GM18502 (cell line): ENCODE measurements around the gene ENO2.

Experiments
- ATAC-seq: cut with Tn5 transposase; IDR thresholded peaks from one replicate; pipeline ENCODE4 v1.9.1; 2021; ENCODE audit warnings: mild to moderate bottlenecking; ENCODE audit not compliant: unreplicated experiment, poor library complexity

Gene ENO2

DNA sequence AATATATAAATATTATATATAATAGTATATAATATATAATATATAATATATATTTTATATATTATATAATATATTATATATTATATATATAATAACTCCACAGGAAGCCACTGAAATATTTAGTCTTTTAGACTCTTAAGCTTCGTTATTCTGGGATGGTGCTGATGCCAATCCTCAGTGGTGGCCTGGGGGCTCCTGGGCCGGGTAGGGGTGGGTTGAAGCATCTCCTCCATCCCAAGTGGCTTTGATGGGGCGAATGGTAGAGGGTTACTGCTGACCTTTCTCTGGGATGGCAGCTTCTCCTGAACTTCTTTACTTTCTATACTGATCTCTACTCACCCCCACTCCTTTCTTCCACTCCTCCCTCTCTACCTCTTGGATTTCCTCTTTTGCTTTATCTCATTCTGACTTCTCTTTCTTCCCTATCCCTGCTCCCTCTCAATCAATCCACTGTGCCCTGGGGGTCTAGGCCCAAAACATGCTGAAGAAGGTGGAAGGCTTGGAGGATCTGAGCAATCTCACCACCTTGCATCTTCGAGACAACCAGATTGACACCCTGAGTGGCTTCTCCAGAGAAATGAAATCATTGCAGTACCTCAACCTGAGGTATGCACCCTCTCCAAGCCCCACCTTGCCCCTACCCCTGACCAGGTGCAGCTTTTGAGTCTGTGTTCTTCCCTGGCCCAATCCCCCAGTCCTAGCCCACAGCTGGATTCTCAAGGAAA, 4.8 kb upstream of the ENO2 start:
- no peak for ATAC-seq

DNA sequence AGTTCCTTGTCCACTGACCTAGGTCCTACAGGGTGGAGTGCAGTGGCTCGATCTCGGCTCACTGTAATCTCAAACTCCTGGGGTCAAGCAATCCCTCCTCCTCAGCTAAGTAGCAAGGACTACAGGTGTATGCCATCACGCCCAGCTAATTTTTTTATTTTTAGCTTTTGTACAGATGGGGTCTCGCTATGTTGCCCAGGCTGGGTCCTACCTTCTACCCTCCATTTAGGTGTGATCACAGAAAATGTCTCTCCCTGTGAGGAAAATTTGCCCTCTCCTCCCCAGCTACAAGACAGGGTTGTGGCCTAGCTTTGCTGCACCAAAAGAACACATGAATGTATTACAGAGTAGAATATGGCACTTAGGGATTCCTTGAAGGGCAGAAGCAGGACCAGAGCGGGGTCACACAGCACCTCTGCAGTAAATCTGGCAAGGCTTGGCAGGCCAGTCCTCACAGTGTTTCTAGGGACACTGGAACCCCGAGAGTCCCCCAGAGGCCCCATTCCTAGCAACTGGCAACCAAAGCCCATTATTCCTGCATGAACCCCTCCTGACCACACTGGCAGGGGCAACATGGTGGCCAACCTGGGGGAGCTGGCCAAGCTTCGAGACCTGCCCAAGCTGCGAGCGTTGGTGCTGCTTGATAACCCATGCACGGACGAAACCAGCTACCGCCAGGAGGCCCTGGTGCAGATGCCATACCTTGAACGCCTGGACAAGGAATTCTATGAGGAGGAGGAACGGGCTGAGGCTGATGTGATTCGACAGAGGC, 2.0 kb upstream of the ENO2 start:
- ATAC-seq, result no peak

DNA sequence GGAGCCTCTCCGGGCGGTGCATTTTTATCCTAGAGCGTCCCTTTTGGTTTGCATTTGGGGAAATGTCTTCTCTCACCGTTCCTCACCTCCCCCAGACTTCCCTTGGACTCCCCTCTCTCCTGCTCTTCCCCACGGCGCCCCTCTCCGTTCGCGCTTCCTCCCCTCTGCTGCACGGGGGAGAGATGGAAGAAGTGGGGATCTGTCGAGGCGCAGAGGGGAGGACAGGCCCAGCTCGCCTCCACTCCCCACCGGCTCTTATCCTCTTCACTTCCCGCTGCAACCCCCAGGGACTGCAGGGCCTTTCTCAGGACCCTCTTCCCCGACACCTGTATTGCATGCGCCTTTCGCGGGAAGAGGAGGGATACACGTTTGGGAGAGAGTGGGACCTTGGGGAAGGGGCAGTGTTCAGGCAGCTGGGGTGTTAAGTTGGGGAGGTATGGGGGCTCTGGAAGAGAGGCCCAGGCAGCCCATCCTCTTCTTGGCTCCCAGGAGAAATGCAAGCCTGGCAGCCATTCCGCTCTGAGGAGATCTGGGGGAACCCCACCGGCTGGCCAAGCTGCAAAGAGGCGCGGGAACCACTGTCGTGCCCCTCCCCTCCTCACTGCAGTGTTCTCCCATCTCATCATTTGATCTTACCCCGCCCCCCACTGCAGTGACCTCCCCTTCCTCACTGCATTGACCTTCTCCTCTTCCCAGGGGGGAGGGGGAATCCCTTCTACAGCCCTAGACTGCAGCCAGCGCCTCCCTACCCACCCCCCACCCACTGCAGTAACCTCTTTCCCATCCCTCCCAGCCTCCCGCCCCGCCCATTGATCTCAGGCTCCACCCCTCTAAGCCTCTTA, 788 bp downstream of the ENO2 start:
- no peak for ATAC-seq

DNA sequence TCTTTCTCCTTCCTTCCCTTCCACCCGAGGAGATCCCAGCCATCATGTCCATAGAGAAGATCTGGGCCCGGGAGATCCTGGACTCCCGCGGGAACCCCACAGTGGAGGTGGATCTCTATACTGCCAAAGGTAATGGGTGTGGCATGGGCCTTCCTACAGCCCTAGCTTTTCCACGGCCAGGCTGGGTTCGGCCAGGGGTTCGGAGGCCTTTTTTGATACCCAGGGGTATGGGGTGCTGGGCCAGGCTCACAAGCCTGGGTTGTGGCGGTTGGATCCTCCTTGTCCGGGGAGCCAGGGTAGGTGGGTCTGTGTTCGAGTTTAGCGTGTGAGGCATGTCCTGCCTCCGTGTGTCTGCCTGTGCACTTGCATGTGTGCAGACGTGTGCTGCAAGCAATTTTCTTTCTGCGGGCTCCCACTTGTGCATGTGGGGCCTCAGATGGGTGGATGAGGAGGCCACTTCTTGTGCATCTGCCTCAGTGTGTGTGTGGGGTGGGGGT, 1.5 kb downstream of the ENO2 start:
- no peak for ATAC-seq

DNA sequence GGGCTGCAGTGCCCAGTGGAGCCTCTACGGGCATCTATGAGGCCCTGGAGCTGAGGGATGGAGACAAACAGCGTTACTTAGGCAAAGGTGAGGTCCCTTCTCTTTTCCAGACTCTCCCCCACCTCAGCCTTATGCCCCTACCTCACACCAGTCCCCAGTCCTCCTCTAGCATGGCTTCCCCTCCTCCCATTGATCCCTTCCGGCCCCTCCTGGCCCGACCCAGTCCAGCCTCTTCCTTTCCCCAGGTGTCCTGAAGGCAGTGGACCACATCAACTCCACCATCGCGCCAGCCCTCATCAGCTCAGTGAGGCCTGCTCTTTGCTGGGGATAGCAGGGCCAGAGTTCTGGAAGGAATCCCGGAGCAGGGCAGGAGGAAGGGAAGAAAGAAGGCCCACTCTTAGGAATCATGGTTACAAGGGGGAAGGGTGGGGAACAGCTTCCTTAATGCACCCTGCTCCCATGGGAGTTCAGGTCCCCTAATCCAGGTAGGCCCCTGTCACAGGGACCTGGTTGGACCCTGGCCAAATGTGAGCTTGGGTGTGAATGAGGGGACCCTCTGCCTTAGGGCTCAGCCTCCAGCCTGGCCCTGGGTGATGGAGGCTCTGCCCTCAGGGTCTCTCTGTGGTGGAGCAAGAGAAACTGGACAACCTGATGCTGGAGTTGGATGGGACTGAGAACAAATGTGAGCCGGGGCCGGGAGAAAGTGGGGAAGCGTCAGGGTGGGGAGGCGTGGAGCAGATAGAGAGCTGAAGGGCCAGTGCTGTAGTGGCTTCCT, 2.2 kb downstream of the ENO2 start:
- ATAC-seq, result no peak

DNA sequence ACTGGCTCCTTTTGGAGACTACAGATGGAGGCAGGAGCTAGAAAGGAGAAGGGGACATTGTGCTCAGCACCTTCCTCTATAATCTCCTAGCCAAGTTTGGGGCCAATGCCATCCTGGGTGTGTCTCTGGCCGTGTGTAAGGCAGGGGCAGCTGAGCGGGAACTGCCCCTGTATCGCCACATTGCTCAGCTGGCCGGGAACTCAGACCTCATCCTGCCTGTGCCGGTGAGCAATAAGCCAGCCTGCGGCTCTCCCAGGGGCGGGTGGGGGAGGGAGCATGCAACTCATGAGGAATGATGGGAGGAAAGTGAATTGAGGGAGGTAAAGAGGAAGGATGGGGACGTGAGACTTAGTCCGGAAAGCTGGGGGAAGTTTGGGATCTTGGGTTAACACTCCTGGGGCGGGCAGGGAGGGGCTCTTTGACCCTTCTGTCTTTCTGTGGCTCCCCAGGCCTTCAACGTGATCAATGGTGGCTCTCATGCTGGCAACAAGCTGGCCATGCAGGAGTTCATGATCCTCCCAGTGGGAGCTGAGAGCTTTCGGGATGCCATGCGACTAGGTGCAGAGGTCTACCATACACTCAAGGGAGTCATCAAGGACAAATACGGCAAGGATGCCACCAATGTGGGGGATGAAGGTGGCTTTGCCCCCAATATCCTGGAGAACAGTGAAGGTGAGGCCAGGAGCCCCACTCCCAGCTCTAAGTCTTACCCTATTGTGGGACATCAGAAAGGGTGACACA, 3.3 kb downstream of the ENO2 start:
- ATAC-seq, result no peak

DNA sequence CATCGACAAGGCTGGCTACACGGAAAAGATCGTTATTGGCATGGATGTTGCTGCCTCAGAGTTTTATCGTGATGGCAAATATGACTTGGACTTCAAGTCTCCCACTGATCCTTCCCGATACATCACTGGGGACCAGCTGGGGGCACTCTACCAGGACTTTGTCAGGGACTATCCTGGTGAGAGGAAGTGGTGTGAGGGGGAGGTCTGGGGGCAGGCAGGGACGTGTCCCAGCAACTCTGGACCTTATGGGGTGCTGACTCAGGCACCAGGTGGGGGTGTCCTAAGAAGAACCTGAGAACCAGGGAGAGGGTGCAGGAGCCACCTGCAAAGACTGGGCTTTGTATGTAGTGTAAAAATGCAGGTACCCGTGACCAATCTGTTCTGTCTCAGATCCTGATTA, 5.2 kb downstream of the ENO2 start:
- no peak for ATAC-seq

DNA sequence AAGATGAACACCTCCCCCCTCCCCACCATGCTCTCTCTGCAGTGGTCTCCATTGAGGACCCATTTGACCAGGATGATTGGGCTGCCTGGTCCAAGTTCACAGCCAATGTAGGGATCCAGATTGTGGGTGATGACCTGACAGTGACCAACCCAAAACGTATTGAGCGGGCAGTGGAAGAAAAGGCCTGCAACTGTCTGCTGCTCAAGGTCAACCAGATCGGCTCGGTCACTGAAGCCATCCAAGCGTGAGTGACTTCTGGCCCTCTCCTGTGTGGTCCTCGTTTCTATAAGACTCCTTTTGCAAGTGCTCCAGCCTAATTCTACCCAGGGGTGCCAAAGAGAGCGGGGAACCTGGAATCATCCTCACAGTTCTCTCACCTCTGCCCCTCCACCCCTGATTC, 7.2 kb downstream of the ENO2 start:
- ATAC-seq, result no peak

DNA sequence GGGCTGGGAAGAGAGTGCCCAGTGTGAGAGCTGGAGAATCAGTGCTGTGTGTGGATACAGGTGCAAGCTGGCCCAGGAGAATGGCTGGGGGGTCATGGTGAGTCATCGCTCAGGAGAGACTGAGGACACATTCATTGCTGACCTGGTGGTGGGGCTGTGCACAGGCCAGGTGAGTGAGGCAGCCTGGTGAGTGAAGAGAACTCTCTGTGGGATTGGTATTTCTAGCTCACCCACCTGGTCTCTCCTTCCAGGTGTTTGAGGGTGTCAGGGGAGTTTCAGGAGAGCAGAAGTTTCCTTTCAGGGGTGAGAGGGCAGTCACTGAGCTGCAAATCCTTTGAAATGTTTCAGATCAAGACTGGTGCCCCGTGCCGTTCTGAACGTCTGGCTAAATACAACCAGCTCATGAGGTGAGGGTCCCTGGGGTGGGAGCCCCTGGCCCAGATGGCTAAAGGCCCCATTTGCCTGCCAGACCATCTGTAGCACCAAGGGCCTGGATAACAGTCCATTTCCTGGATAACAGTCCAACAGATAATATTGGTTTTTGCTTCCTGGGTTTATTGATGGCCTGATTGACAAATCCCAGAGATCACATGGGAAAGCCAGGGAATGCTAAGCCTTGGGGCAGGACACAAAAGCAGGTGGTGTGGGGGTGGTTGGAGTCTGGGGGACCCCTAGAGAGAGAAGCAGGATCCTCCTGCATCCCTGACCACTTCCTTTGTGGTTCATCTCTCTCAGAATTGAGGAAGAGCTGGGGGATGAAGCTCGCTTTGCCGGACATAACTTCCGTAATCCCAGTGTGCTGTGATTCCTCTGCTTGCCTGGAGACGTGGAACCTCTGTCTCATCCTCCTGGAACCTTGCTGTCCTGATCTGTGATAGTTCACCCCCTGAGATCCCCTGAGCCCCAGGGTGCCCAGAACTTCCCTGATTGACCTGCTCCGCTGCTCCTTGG, 7.9 kb downstream of the ENO2 start:
- ATAC-seq, result no peak

DNA sequence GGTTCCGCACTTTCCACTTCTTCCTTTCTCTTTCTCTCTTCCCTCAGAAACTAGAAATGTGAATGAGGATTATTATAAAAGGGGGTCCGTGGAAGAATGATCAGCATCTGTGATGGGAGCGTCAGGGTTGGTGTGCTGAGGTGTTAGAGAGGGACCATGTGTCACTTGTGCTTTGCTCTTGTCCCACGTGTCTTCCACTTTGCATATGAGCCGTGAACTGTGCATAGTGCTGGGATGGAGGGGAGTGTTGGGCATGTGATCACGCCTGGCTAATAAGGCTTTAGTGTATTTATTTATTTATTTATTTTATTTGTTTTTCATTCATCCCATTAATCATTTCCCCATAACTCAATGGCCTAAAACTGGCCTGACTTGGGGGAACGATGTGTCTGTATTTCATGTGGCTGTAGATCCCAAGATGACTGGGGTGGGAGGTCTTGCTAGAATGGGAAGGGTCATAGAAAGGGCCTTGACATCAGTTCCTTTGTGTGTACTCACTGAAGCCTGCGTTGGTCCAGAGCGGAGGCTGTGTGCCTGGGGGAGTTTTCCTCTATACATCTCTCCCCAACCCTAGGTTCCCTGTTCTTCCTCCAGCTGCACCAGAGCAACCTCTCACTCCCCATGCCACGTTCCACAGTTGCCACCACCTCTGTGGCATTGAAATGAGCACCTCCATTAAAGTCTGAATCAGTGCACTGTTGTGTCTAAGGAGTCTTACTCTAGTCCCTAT, 8.8 kb downstream of the ENO2 start:
- no peak for ATAC-seq

DNA sequence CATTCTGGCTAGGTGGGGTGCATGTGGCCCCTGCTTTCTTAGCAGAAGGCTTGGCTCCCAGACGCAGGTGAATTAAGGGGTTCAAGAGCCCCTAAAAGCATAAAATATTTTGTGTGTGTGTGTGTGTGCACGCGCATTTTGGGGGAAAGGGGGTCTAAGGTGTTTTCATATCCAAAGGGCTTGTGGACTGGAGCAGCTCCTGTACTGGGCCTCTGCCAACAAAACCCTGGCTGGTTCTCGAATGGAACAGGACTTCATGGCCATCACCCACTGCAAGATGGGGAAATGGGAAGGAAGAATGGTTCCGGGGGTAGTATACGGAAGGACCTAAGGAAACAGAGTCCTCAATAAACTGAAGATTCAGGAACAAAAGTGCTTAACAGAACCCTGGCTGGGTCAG, 9.5 kb downstream of the ENO2 start:
- no peak for ATAC-seq

DNA sequence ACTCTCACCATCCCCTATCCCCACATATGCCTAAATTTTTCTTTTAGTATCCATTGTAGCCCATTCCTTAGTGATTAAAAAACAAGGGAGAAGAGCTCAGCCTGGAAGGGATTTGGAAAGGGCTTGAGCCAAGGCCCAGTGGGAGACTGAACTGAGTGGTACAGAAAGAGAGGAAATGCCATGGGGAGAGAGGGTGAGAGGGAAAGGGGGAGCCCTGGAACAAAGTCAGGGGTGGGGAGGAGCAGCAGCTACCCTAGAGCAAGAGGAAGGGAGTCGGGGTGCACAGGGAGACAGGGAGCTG, 10.8 kb downstream of the ENO2 start:
- ATAC-seq, result no peak

DNA sequence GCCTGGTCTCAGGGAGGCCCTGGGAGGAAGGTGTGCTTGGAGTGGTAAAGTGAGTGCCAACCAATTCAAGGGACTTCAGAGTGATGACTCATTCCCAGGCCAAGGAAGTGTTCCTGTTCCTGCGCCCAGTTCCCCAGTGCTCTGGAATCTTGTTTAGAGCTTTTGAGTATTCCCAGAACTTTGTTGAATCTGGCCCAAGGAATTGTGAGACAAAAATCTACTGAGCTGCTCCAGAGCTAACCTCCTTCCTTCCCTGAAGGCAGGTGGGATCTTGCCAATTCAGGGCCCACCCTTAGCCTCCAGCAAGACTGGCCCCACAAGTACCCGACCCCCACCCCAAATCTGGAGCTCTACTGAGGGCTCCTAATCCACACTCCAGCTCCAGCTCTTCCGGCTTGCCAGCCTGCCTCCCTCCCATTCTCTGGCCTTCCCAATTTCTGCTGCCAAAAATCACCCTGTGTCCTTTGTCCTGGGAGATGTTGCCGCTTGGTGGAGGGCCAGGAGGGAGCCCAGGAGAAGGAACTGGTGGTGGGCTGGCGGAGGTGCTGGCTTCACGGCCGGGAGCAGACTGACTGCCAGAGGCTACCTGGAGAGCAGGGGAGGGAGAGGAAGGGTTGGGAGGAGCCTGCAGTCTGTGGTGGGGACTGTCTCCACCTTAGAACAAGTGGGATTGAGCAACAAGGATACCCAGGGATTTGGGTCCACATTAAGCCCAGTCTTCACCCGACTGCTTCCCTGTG, 11.3 kb downstream of the ENO2 start:
- ATAC-seq, result no peak

DNA sequence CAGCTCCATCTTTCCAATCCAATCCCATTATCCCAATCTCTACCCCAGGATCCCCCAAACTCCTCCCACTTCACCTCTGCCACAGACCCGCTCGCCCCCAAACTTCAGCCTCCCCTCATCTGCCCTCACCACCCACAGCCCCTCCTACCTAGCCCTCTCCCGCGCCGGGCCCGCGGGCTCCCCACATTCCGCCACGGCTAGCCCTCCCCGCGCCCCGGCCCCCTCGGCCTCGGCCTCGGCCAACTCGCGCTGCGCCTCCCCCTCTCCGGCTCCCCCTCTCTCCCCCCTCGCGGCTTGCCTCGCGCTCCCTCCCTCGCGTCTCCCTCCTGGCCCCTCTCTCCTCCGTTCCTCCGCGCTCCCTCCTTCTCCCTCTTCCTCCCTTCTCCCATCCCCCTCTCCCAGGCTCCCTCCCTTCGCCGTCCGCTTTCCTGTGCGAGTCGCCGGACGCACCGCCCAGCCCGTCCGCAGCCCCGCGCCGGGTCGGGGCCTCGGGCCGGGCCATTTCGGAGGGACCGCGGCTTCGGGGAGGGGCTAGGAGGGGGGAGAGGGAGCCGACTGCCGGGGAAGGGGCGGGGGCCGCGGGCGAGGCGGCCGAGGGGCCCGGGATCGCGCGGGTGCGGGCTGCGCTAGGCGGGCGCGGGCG, 13.1 kb downstream of the ENO2 start, which contains the start of gene ATN1:
TSS of gene ATN1 (plus strand) at position 581 of the 643 bp plus-strand sequence. CDS start 6,043 bp downstream, outside the sequence.
- ATAC-seq, result no peak

DNA sequence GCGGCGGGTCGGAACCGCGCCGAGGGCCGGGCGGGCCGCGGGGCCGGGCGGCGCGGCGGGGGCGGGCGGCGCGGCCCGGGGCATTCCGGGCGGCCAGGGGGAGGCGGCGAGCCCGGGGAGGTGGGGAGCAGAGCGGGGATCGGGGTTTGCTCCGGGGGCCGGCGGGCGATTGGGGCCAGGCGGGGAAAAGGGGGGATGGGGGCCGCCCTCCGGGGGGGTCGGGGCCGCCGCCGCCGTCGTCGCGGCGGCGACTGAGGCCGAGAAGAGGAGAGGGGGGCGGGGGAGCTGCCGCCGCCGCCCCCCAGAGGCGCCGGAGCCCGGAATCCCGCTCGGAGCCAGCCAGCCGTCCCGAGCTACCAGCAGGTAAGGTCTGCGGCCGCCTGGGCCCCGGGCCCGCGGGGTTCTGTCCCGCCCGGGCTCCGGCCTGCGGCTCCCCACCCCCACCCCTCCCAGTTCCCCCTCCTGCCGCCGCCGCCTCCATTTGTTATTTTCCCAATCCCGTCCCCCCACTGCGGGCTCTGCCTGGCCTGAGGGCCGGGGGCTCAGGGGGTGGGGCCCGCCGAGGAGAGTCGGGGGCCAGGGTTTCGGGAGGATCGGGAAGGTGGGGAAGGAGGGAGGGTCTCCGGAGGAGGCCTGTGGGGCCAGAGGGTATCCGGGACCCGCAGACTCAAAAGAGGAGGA, 13.8 kb downstream of the ENO2 start:
- no peak for ATAC-seq
